Measurements from ENCODE around the gene RPL6.

DNA sequence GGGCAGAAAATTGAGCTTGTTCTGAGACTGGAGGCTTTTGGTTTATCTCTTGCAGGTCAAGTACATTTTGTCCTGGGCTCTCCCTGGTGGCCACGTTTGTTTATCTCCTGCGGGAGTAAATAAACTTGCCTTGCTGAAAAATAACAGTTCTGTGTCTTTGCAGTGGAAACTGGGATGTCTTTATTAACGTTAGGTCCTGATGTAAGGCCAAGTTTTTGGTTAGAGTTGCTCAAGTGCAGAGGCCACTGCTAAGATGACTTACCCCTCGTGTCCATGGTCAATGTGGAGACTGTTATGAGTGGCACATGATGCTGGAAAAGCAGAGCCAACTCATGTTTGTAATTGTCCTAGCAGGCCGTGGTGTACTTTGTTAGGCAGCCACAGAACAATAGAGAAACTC lies 13.1 kb upstream of the RPL6 start:
- TF ChIP-seq, protein P1, sequence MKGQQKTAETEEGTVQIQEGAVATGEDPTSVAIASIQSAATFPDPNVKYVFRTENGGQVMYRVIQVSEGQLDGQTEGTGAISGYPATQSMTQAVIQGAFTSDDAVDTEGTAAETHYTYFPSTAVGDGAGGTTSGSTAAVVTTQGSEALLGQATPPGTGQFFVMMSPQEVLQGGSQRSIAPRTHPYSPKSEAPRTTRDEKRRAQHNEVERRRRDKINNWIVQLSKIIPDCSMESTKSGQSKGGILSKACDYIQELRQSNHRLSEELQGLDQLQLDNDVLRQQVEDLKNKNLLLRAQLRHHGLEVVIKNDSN (CRISPR knock-in tag; IDR thresholded peaks at IDR 0.05), result no peak
- TF ChIP-seq CBX1 (IDR thresholded peaks at IDR 0.05; ENCODE audit: low read depth) (no peak), SRSF3 (IDR thresholded peaks at IDR 0.05; ENCODE audit: insufficient read depth, low read length) (no peak), POLR2A (conservative IDR thresholded peaks at IDR 0.05) (no peak), PTBP1 (IDR thresholded peaks at IDR 0.05; ENCODE audit: low read depth, low read length) (no peak), KLF10 (CRISPR knock-in tag; IDR thresholded peaks at IDR 0.05) (no peak), CREB1 (IDR thresholded peaks at IDR 0.05) (no peak), CREB1 (CRISPR knock-in tag; IDR thresholded peaks at IDR 0.05) (no peak), POU5F1 (IDR thresholded peaks at IDR 0.05; ENCODE audit: borderline replicate concordance, low read depth, low read length, partially characterized antibody) (no peak), TAF1 (IDR thresholded peaks at IDR 0.05; ENCODE audit: control insufficient read depth, extremely low read depth, insufficient read depth, low read length, severe bottlenecking) (no peak)
- TF ChIP-seq, protein P2, sequence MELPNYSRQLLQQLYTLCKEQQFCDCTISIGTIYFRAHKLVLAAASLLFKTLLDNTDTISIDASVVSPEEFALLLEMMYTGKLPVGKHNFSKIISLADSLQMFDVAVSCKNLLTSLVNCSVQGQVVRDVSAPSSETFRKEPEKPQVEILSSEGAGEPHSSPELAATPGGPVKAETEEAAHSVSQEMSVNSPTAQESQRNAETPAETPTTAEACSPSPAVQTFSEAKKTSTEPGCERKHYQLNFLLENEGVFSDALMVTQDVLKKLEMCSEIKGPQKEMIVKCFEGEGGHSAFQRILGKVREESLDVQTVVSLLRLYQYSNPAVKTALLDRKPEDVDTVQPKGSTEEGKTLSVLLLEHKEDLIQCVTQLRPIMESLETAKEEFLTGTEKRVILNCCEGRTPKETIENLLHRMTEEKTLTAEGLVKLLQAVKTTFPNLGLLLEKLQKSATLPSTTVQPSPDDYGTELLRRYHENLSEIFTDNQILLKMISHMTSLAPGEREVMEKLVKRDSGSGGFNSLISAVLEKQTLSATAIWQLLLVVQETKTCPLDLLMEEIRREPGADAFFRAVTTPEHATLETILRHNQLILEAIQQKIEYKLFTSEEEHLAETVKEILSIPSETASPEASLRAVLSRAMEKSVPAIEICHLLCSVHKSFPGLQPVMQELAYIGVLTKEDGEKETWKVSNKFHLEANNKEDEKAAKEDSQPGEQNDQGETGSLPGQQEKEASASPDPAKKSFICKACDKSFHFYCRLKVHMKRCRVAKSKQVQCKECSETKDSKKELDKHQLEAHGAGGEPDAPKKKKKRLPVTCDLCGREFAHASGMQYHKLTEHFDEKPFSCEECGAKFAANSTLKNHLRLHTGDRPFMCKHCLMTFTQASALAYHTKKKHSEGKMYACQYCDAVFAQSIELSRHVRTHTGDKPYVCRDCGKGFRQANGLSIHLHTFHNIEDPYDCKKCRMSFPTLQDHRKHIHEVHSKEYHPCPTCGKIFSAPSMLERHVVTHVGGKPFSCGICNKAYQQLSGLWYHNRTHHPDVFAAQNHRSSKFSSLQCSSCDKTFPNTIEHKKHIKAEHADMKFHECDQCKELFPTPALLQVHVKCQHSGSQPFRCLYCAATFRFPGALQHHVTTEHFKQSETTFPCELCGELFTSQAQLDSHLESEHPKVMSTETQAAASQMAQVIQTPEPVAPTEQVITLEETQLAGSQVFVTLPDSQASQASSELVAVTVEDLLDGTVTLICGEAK (IDR thresholded peaks at IDR 0.05), result no peak
- TF ChIP-seq, protein P2 (CRISPR knock-in tag; IDR thresholded peaks at IDR 0.05), result no peak
- TF ChIP-seq, protein P3, sequence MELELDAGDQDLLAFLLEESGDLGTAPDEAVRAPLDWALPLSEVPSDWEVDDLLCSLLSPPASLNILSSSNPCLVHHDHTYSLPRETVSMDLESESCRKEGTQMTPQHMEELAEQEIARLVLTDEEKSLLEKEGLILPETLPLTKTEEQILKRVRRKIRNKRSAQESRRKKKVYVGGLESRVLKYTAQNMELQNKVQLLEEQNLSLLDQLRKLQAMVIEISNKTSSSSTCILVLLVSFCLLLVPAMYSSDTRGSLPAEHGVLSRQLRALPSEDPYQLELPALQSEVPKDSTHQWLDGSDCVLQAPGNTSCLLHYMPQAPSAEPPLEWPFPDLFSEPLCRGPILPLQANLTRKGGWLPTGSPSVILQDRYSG (tag; conservative IDR thresholded peaks at IDR 0.05; ENCODE audit: low read depth), result no peak
- TF ChIP-seq, protein P4, sequence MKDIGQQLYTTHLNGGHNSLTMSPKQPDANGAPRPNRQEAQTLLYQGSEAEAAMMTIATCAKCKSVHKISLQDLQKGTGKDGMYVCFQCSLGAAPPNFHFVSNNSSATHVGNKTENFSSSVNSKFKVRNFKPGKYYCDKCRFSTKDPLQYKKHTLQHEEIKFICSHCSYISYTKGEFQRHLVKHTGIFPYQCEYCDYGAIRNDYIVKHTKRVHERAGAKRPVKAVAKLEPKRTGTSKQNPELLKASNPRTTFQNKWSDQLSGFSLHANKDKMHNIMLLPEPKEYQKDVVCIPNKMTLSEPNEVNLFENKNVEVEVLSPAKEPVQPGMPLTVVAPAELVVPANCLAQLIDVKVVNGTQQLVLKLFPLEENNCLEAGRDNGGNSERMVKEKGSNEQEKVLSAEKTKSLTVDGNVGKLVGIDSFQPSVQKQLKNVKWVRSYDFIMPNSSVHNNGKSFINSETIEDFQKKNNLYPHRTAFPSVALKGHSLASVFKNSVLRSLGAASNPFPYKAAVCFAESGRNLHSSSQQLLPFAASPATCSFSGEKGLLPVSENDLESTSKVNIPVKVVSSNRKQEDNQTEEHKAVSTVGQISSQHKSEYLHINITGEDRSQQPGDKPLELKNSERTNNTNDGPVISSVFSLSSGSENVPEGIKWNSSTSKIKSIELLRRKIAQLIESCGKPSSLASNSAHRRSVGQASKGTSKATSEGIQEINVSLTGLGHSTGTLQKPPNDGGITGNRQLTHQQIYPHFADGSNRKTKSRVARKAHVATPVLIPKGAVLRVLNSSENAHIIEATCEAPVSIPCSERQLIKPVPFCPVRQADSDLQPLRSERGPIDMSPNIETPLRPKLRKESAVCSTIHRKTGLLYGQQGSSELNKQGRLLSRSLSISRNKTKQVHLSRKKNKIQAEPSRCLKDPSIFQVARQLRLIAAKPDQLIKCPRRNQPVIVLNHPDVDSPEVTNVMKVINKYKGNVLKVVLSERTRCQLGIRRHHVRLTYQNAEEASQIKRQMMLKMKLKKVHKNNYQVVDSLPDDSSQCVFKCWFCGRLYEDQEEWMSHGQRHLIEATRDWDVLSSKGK (CRISPR knock-in tag; IDR thresholded peaks at IDR 0.05), result no peak
- TF ChIP-seq, protein P5, sequence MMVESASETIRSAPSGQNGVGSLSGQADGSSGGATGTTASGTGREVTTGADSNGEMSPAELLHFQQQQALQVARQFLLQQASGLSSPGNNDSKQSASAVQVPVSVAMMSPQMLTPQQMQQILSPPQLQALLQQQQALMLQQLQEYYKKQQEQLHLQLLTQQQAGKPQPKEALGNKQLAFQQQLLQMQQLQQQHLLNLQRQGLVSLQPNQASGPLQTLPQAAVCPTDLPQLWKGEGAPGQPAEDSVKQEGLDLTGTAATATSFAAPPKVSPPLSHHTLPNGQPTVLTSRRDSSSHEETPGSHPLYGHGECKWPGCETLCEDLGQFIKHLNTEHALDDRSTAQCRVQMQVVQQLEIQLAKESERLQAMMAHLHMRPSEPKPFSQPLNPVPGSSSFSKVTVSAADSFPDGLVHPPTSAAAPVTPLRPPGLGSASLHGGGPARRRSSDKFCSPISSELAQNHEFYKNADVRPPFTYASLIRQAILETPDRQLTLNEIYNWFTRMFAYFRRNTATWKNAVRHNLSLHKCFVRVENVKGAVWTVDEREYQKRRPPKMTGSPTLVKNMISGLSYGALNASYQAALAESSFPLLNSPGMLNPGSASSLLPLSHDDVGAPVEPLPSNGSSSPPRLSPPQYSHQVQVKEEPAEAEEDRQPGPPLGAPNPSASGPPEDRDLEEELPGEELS (CRISPR knock-in tag; IDR thresholded peaks at IDR 0.05; ENCODE audit: borderline replicate concordance), result no peak

All from K562 (cell line).